ENCODE results near the gene TSPAN14. TPM values are rescaled to one million over a fixed set of nuclear protein-coding genes. Genes with fewer than 3 reads are reported as not detected.

Gene TSPAN14
- total and polyA plus RNA-seq, 2 of the 13 experiments (the other 11 are each of a cell fraction or from before 2014, with no cell fraction given) = 24.1 to 80.6 TPM

DNA sequence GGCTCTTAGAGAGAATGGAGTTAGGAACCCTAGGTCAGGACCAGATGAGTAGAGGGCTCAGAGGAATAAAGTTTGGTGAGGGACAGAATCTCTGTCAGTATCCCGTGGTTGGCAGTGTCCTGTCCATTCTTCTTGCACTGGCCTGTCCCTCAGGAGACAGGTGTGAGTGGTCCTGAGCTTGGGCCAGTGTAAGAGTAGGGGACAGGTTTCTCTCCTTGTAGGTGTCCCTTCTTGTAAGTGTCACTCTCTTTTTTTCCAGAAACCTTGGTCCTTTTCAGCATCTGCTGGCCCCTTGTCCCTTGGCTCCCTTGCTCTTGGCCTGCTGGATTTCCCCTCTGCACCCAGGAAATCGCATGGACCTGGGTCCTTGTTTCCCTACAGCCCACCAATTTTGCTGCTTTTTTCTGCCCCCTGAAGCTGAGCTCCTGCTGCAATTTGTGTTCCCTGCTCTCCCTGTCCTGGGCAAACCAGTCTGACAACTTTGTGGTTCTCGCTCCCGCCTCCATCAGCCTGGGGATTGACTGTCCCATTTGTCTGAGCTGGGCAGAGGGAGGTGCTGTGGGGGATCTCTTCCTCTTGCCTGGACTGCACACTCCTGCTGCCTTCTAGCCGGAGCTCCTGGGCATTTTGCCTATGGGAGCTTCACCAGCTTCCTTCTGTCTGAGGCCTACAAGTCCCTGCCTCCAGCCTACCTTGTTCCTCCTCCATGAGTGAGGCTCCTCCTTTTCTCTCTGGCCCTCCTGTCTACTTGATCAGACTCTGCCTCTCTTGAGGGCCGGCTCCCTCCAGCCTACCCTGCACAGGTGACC lies 6.5 kb downstream of the TSPAN14 start:
- Histone ChIP-seq H3K36me3 (replicated peaks in 1 of 2; ENCODE audit: control insufficient read depth in 1 of 2, insufficient read depth in 2 of 2, low read length in 2 of 2) (peaks cover 3 to 6% of the 10 kb centered on the region in 2 experiments; a peak in 3 of 5 replicates), H3K27ac (ENCODE audit: extremely low read length, insufficient read depth, low read length) (peak overlapping the region; percentile 15), H3K4me2 (ENCODE audit: low read depth, low read length) (peak overlapping the region; percentile 40), H2AFZ (ENCODE audit: low read length) (no peak overlapping the region), H3K4me1 (ENCODE audit: insufficient read depth, low read length) (peaks cover 100% of the 10 kb centered on the region), H3K4me3 (replicated peaks in 1 of 3; ENCODE audit: insufficient read depth in 1 of 3, low read depth in 2 of 3, low read length in 3 of 3) (no peak overlapping the region; a peak in 1 of 6 replicates), H4K20me1 (ENCODE audit: insufficient read depth, low read length) (peaks cover 42% of the 10 kb centered on the region), H3K9me3 (ENCODE audit: low read length) (no peaks in the 10 kb centered on the region), H3K9ac (ENCODE audit: insufficient read depth, low read depth, low read length) (peak overlapping the region; percentile 36; the same call in 1 of the 2 replicates), H3K27me3 (ENCODE audit: control insufficient read depth in 1 of 2, insufficient read depth in 2 of 2, low read length in 2 of 2) (no peaks in the 10 kb centered on the region; a peak in 1 of 5 replicates), H3K79me2 (ENCODE audit: insufficient read depth, low read length) (peaks cover 99% of the 10 kb centered on the region)
- in situ Hi-C loops (cut with HindIII; ENCODE audit: extremely low pct_ligation_motif_present, low pct_unique_long_range_greater_than_20kb) (no loop called here), intact Hi-C loops (cut with micrococcal nuclease; ENCODE audit: unreplicated experiment) (no loop called here)
- WGBS (ENCODE audit: low lambda C conversion rate) = 77% methylated on average over 6 of the region's 6 CpGs
- ATAC-seq = peak; percentile 19
- DNase-seq (ENCODE audit: low spot score) = peak; percentile 33
- FAIRE-seq = peak; percentile 37
- no TSS peak for BruUV-seq (replicated peaks)
- POLR2A ChIA-PET = interaction anchor here (0.8 to 1.8 kb wide), 3 partner anchors 23 to 53 kb away, joined by 3 to 9 read pairs (median 3); partner anchors contain the start of gene PRXL2A
- CTCF ChIA-PET (ENCODE audit: low intra/inter-chr PET ratio, low total read pairs) = interaction anchor here (0.8 kb wide), 1 partner anchor 16 kb away, joined by 5 read pairs; no protein-coding TSS in a partner anchor
- TF ChIP-seq, protein P1, sequence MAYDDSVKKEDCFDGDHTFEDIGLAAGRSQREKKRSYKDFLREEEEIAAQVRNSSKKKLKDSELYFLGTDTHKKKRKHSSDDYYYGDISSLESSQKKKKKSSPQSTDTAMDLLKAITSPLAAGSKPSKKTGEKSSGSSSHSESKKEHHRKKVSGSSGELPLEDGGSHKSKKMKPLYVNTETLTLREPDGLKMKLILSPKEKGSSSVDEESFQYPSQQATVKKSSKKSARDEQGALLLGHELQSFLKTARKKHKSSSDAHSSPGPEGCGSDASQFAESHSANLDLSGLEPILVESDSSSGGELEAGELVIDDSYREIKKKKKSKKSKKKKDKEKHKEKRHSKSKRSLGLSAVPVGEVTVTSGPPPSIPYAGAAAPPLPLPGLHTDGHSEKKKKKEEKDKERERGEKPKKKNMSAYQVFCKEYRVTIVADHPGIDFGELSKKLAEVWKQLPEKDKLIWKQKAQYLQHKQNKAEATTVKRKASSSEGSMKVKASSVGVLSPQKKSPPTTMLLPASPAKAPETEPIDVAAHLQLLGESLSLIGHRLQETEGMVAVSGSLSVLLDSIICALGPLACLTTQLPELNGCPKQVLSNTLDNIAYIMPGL (CRISPR knock-in tag; IDR thresholded peaks at IDR 0.05; ENCODE audit: borderline replicate concordance in 1 of 2, low read depth in 1 of 2) = no peak
- TF ChIP-seq TEAD2 (CRISPR knock-in tag; IDR thresholded peaks at IDR 0.05) (no peak), ATF6 (CRISPR knock-in tag; conservative IDR thresholded peaks at IDR 0.05) (no peak), ZFX (CRISPR knock-in tag; IDR thresholded peaks at IDR 0.05; ENCODE audit: low read depth) (0 out of 2 replicates have a peak, but pooled peaks have one; percentile 17), ZNF276 (CRISPR knock-in tag; IDR thresholded peaks at IDR 0.05; ENCODE audit: low read depth) (no peak), BATF2 (CRISPR knock-in tag; IDR thresholded peaks at IDR 0.05) (peak; percentile 32; the same call in 1 of the 2 replicates)
